Hepatocyte (in vitro differentiated cells): ENCODE data around the gene GAGE10.
"Not testable (repeated sequence)": the region's sequence is repeated elsewhere in the genome, so short reads cannot be mapped to it uniquely, and the experiment has no call there.

ENCODE experiments used
- EZH2 ChIP-seq: fragments of 200-600 bp; sonication (generic); IDR thresholded peaks from 2 replicates; pipeline ENCODE4 v1.6.1; 2016; ENCODE audit warnings: antibody characterized with exemption, mild to moderate bottlenecking, borderline replicate concordance
- EZH2phosphoT487 ChIP-seq: fragments of 200-600 bp; sonication (generic); IDR thresholded peaks from one replicate; pipeline ENCODE4 v1.6.1; 2018; ENCODE audit warnings: antibody characterized with exemption, mild to moderate bottlenecking, low read depth, moderate library complexity; ENCODE audit not compliant: unreplicated experiment, severe bottlenecking
- TF ChIP-seq, protein P1 (sequence below): fragments of 200-600 bp; sonication (generic); IDR thresholded peaks from 2 replicates; pipeline ENCODE4 v1.5.1; 2016; ENCODE audit warnings: antibody characterized with exemption, mild to moderate bottlenecking; ENCODE audit not compliant: poor library complexity

DNA sequence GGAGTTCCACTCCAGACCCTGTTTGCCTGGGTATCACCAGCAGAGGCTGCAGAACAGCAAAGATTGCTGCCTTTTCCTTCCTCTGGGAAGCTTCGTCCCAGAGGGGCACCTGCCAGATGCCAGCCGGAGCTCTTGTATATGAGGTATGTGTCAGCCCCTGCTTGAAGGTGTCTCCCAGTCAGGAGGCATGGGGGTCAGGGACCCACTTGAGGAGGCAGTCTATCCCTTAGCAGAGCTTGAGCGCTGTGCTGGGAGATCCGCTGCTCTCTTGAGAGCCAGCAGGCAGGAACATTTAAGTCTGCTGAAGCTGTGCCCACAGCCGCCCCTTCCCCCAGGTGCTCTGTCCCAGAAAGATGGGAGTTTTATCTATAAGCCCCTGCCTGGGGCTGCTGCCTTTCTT, 4.2 kb upstream of the GAGE10 start:
- TF ChIP-seq, protein P1, sequence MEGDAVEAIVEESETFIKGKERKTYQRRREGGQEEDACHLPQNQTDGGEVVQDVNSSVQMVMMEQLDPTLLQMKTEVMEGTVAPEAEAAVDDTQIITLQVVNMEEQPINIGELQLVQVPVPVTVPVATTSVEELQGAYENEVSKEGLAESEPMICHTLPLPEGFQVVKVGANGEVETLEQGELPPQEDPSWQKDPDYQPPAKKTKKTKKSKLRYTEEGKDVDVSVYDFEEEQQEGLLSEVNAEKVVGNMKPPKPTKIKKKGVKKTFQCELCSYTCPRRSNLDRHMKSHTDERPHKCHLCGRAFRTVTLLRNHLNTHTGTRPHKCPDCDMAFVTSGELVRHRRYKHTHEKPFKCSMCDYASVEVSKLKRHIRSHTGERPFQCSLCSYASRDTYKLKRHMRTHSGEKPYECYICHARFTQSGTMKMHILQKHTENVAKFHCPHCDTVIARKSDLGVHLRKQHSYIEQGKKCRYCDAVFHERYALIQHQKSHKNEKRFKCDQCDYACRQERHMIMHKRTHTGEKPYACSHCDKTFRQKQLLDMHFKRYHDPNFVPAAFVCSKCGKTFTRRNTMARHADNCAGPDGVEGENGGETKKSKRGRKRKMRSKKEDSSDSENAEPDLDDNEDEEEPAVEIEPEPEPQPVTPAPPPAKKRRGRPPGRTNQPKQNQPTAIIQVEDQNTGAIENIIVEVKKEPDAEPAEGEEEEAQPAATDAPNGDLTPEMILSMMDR, result not testable (repeated sequence)
- TF ChIP-seq EZH2phosphoT487, EZH2: not testable (repeated sequence)
